ENCODE measurements around the gene HOXA7. TPM values are rescaled to one million over a fixed set of nuclear protein-coding genes. Genes with fewer than 3 reads are reported as not detected.

The HOXA7 gene
- total and polyA plus RNA-seq, 2 experiments from 2014 or later, result 0.24 TPM; not detected in 1

DNA sequence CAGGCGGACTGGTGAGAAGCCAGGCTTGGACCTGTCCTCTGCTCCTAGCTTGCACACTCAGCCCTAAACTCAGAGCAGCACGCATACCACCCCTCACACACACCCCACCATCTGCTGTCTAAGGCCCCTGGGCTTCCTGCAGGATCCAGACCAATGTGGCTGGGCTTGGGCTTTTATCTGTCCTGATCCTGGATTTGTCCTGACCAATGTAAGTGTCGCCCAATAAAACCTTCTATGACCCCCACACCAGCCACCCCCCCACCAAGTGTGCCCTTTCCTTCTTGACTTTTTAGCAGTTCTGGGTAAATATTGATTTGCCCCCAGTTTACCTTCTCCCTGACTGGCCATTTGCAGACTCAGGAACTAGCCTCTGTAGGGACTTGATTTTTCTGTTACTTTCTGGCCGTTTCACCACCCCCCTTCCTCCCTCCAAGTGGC, 45.1 kb upstream of the HOXA7 start:
- Mint-ChIP-seq H3K27ac (no peak overlapping the region), H3K4me3 (0 out of 3 replicates have a peak overlapping the region, but pooled peaks have one; percentile 44), H3K36me3 (ENCODE audit: low read depth) (no peaks in the 10 kb centered on the region), H3K9me3 (no peaks in the 10 kb centered on the region; the same call in 2 of the 3 replicates), H3K27me3 (ENCODE audit: insufficient read depth, low read depth, poor library complexity) (peaks cover 95% of the 10 kb centered on the region), H3K4me1 (peaks cover 23% of the 10 kb centered on the region)
- ATAC-seq (no peak), DNase-seq (ENCODE audit: low spot score) (no peak)
- Histone ChIP-seq H3K9me2 (ENCODE audit: insufficient read depth) (no peaks in the 10 kb centered on the region), H3K27ac (ENCODE audit: low read depth) (no peak overlapping the region), H3K36me3 (ENCODE audit: insufficient read depth) (no peaks in the 10 kb centered on the region), H3K4me2 (no peak overlapping the region), H3K4me1 (ENCODE audit: insufficient read depth) (peaks cover 25% of the 10 kb centered on the region; the same call in 1 of the 2 replicates), H3K4me3 (peak overlapping the region; percentile 30; the same call in 1 of the 2 replicates), H4K20me1 (replicated peaks; ENCODE audit: insufficient read depth) (peaks cover 64% of the 10 kb centered on the region), H3K27me3 (ENCODE audit: insufficient read depth) (peaks cover 98% of the 10 kb centered on the region), H2AFZ (no peak overlapping the region), H3K79me2 (replicated peaks; ENCODE audit: insufficient read depth) (no peaks in the 10 kb centered on the region), H3F3A (replicated peaks; ENCODE audit: low read depth) (peaks cover 53% of the 10 kb centered on the region)
- no peak for TF ChIP-seq NANOG (IDR thresholded peaks at IDR 0.05; ENCODE audit: borderline replicate concordance)
- TF ChIP-seq ZNF114 (CRISPR knock-in tag; IDR thresholded peaks at IDR 0.05), result no peak
- TF ChIP-seq EZH2 (IDR thresholded peaks at IDR 0.05; ENCODE audit: low read depth, unreplicated experiment), result no peak
- no peak for TF ChIP-seq JUNB (IDR thresholded peaks at IDR 0.05; ENCODE audit: unreplicated experiment)
- TF ChIP-seq STAT1 (IDR thresholded peaks at IDR 0.05; ENCODE audit: unreplicated experiment), result no peak
- TF ChIP-seq CREB1 (CRISPR knock-in tag; IDR thresholded peaks at IDR 0.05; ENCODE audit: low read depth), result no peak
- TF ChIP-seq CTCF (conservative IDR thresholded peaks at IDR 0.05; ENCODE audit: low read depth in 2 of 2), result no peak
- TF ChIP-seq, protein P1, sequence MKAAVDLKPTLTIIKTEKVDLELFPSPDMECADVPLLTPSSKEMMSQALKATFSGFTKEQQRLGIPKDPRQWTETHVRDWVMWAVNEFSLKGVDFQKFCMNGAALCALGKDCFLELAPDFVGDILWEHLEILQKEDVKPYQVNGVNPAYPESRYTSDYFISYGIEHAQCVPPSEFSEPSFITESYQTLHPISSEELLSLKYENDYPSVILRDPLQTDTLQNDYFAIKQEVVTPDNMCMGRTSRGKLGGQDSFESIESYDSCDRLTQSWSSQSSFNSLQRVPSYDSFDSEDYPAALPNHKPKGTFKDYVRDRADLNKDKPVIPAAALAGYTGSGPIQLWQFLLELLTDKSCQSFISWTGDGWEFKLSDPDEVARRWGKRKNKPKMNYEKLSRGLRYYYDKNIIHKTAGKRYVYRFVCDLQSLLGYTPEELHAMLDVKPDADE (IDR thresholded peaks at IDR 0.05), result no peak
- TF ChIP-seq EZH2phosphoT487 (IDR thresholded peaks at IDR 0.05; ENCODE audit: unreplicated experiment), result no peak
- no peak for TF ChIP-seq ZNF331 (CRISPR knock-in tag; IDR thresholded peaks at IDR 0.05; ENCODE audit: low read depth)
- TF ChIP-seq ZNF462 (CRISPR knock-in tag; IDR thresholded peaks at IDR 0.05), result no peak
- no peak for TF ChIP-seq POLR2AphosphoS5 (IDR thresholded peaks at IDR 0.05; ENCODE audit: low read depth)
- no peak for TF ChIP-seq REST (IDR thresholded peaks at IDR 0.05; ENCODE audit: unreplicated experiment)

Data from GM23338 (cell line).